ENCODE measurements around the gene CCER1.

CCER1 gene

GRCh38 chr12:90910958-90911357, 44.0 kb downstream of the CCER1 start:
- no peak for DNase-seq (ENCODE audit: low spot score)
- TF ChIP-seq CTCF (IDR thresholded peaks at IDR 0.05; ENCODE audit: poor library complexity, severe bottlenecking) = no peak
- Histone ChIP-seq H3K36me3 (ENCODE audit: low read depth) (no peaks in the 10 kb centered on the region), H3K4me3 (ENCODE audit: severe bottlenecking) (no peak overlapping the region), H3K9me3 (ENCODE audit: severe bottlenecking) (no peaks in the 10 kb centered on the region), H3K4me1 (ENCODE audit: insufficient read depth, poor library complexity, severe bottlenecking) (peaks cover 5% of the 10 kb centered on the region), H3K27me3 (ENCODE audit: insufficient read depth, poor library complexity, severe bottlenecking) (no peaks in the 10 kb centered on the region), H3K27ac (ENCODE audit: poor library complexity, severe bottlenecking) (no peak overlapping the region)
- ATAC-seq (ENCODE audit: low read depth) = no peak

GRCh38 chr12:90909069-90909770, 45.8 kb downstream of the CCER1 start:
- H3K4me3 ChIP-seq (ENCODE audit: severe bottlenecking) = no peak overlapping the region
- no peaks in the 10 kb centered on the region for H3K9me3 ChIP-seq (ENCODE audit: severe bottlenecking)
- ATAC-seq (ENCODE audit: low read depth) (peak; percentile 48; the same call in 1 of the 3 replicates), DNase-seq (ENCODE audit: low spot score) (no peak)
- H3K27ac ChIP-seq (ENCODE audit: poor library complexity, severe bottlenecking) = no peak overlapping the region
- TF ChIP-seq CTCF (IDR thresholded peaks at IDR 0.05; ENCODE audit: poor library complexity, severe bottlenecking) = peak; percentile 80
- H3K36me3 ChIP-seq (ENCODE audit: low read depth) = no peaks in the 10 kb centered on the region
- H3K4me1 ChIP-seq (ENCODE audit: insufficient read depth, poor library complexity, severe bottlenecking) = peaks cover 13% of the 10 kb centered on the region
- H3K27me3 ChIP-seq (ENCODE audit: insufficient read depth, poor library complexity, severe bottlenecking) = no peaks in the 10 kb centered on the region

- Histone ChIP-seq H3K4me1 (ENCODE audit: insufficient read depth, poor library complexity, severe bottlenecking) (peaks cover 13% of the 10 kb centered on the region), H3K27ac (ENCODE audit: poor library complexity, severe bottlenecking) (no peak overlapping the region), H3K36me3 (ENCODE audit: low read depth) (no peaks in the 10 kb centered on the region), H3K27me3 (ENCODE audit: insufficient read depth, poor library complexity, severe bottlenecking) (no peaks in the 10 kb centered on the region), H3K4me3 (ENCODE audit: severe bottlenecking) (no peak overlapping the region), H3K9me3 (ENCODE audit: severe bottlenecking) (no peaks in the 10 kb centered on the region)
- no peak for TF ChIP-seq CTCF (IDR thresholded peaks at IDR 0.05; ENCODE audit: poor library complexity, severe bottlenecking)
- no peak for DNase-seq (ENCODE audit: low spot score)
- peak; percentile 57; the same call in 2 of the 3 replicates for ATAC-seq (ENCODE audit: low read depth)
Measured at GRCh38 chr12:90908465-90908864, 46.5 kb downstream of the CCER1 start.

- no peak for TF ChIP-seq CTCF (IDR thresholded peaks at IDR 0.05; ENCODE audit: poor library complexity, severe bottlenecking)
- ATAC-seq (ENCODE audit: low read depth) (peak; percentile 73), DNase-seq (ENCODE audit: low spot score) (no peak)
- Histone ChIP-seq H3K4me3 (ENCODE audit: severe bottlenecking) (no peak overlapping the region), H3K27me3 (ENCODE audit: insufficient read depth, poor library complexity, severe bottlenecking) (no peaks in the 10 kb centered on the region), H3K36me3 (ENCODE audit: low read depth) (no peaks in the 10 kb centered on the region), H3K27ac (ENCODE audit: poor library complexity, severe bottlenecking) (peak overlapping the region; percentile 59), H3K9me3 (ENCODE audit: severe bottlenecking) (no peaks in the 10 kb centered on the region), H3K4me1 (ENCODE audit: insufficient read depth, poor library complexity, severe bottlenecking) (peaks cover 13% of the 10 kb centered on the region)
Measured at GRCh38 chr12:90905691-90906370, 49.1 kb downstream of the CCER1 start.

- Histone ChIP-seq H3K4me3 (ENCODE audit: severe bottlenecking) (no peak overlapping the region), H3K27ac (ENCODE audit: poor library complexity, severe bottlenecking) (no peak overlapping the region), H3K36me3 (ENCODE audit: low read depth) (no peaks in the 10 kb centered on the region), H3K27me3 (ENCODE audit: insufficient read depth, poor library complexity, severe bottlenecking) (no peaks in the 10 kb centered on the region), H3K9me3 (ENCODE audit: severe bottlenecking) (no peaks in the 10 kb centered on the region), H3K4me1 (ENCODE audit: insufficient read depth, poor library complexity, severe bottlenecking) (peaks cover 20% of the 10 kb centered on the region)
- no peak for ATAC-seq (ENCODE audit: low read depth)
- no peak for DNase-seq (ENCODE audit: low spot score)
- no peak for TF ChIP-seq CTCF (IDR thresholded peaks at IDR 0.05; ENCODE audit: poor library complexity, severe bottlenecking)
Measured at GRCh38 chr12:90902596-90902995, 52.4 kb downstream of the CCER1 start.
